Esophagus squamous epithelium (tissue), 5 donors: ENCODE data around the gene ZNF678. TPM values are rescaled to one million over a fixed set of nuclear protein-coding genes. Genes with fewer than 3 reads are reported as not detected.

ENCODE experiments used
- DNase-seq: peaks from one replicate; lab custom pipeline; 2025; lab: John Stamatoyannopoulos, UW
- H3K27ac ChIP-seq, 4 donors: fragments of 200-600 bp; sonication (generic); one replicate each; pipeline ENCODE4 v1.5.1; 2016 to 2019; ENCODE audit warnings: mild to moderate bottlenecking in 1 of 4
- H3K27me3 ChIP-seq, 4 donors: fragments of 200-600 bp; sonication (generic); 1 replicate in 3 of 4; 2 replicates in 1 of 4; pipeline versions ENCODE4 v1.5.1 to v1.6.0; 2017 to 2021; ENCODE audit warnings: antibody characterized with exemption in 1 of 4
- H3K36me3 ChIP-seq, 3 donors: fragments of 200-600 bp; sonication (generic); one replicate each; pipeline ENCODE4 v1.5.1; 2016 to 2019
- H3K4me1 ChIP-seq, 3 donors: fragments of 200-600 bp; sonication (generic); one replicate each; pipeline ENCODE4 v1.5.1; 2017 to 2019
- H3K4me3 ChIP-seq, 4 donors: fragments of 200-600 bp; sonication (generic); 1 replicate in 3 of 4; 2 replicates in 1 of 4; pipeline ENCODE4 v1.5.1; 2016 to 2019; ENCODE audit warnings: mild to moderate bottlenecking in 2 of 4, moderate library complexity in 1 of 4
- H3K9me3 ChIP-seq, 3 donors: fragments of 200-600 bp; sonication (generic); one replicate each; pipeline ENCODE4 v1.5.1; 2016 to 2019
- POLR2A ChIP-seq, 4 donors: fragments of 450-650 bp; IDR thresholded peaks; one replicate each; pipeline ENCODE4 v1.6.1; 2017; ENCODE audit warnings: antibody characterized with exemption in 4 of 4, mild to moderate bottlenecking in 4 of 4, moderate library complexity in 3 of 4
- WGBS, 2 donors: methylation state at CpG; one replicate each; pipeline ENCODE4 v1.1.5; 2018; 5-methylcytosine and 5-hydroxymethylcytosine counted together
- intact Hi-C: fragments of 100-400 bp; cut with DNase I; formaldehyde crosslinking; loops from one replicate; pipeline ENCODE4 v1.15.0; 2022
- total RNA-seq, 4 donors: library from RNA; depleted of rRNA; stranded (reverse); fragments of >200 nt; gene quantifications; one replicate each; pipeline ENCODE4 v1.1.0, GENCODE V29; 2016
- TF ChIP-seq, protein P1 (sequence below), 6 experiments: fragments of 450-650 bp in 4 of 6; fragments of 200-600 bp in 2 of 6; sonication (generic) in 2 of 6; IDR thresholded peaks; one replicate each; pipeline ENCODE4 v1.5.1; 2016 to 2019; ENCODE audit warnings: antibody characterized with exemption in 6 of 6, mild to moderate bottlenecking in 4 of 6, moderate library complexity in 4 of 6
- donor health status: DM: yes; HTN: yes; CAD: no.

The ZNF678 gene
- 1 to 10 TPM; 1.5 to 7.6 (median 3.2) TPM for total RNA-seq

GRCh38 chr1:227563324-227564201 is at the start of gene ZNF678:
TSS of gene ZNF678 (plus strand) at chr1:227563556. CDS start at chr1:227650992, 87,436 bp downstream.
- peaks cover 0 to 34% (median 2%) of the 10 kb centered on the region in 4 donors for H3K27me3 ChIP-seq
- intact Hi-C loops: no loop called here
- H3K4me1 ChIP-seq: peaks cover 0 to 26% (median 6%) of the 10 kb centered on the region in 3 donors
- TF ChIP-seq POLR2A (IDR thresholded peaks at IDR 0.05): peak in 1 of 4 donors; percentile 45
- TF ChIP-seq, protein P1, sequence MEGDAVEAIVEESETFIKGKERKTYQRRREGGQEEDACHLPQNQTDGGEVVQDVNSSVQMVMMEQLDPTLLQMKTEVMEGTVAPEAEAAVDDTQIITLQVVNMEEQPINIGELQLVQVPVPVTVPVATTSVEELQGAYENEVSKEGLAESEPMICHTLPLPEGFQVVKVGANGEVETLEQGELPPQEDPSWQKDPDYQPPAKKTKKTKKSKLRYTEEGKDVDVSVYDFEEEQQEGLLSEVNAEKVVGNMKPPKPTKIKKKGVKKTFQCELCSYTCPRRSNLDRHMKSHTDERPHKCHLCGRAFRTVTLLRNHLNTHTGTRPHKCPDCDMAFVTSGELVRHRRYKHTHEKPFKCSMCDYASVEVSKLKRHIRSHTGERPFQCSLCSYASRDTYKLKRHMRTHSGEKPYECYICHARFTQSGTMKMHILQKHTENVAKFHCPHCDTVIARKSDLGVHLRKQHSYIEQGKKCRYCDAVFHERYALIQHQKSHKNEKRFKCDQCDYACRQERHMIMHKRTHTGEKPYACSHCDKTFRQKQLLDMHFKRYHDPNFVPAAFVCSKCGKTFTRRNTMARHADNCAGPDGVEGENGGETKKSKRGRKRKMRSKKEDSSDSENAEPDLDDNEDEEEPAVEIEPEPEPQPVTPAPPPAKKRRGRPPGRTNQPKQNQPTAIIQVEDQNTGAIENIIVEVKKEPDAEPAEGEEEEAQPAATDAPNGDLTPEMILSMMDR (IDR thresholded peaks at IDR 0.05): peak in 1 of 6 experiments; percentile 15
- H3K36me3 ChIP-seq: no peaks in the 10 kb centered on the region
- H3K9me3 ChIP-seq: no peaks in the 10 kb centered on the region
- peak; percentile 41 for DNase-seq
- WGBS, 2 donors: 0 to 1% methylated on average over 10 to 15 of the region's 39 CpGs
- H3K4me3 ChIP-seq: peak within 1 kb of the TSS; percentile 55 to 73 (median 70)
- peak within 1 kb of the TSS; percentile 86 to 92 (median 88) for H3K27ac ChIP-seq

- Histone ChIP-seq H3K36me3 (no peaks in the 10 kb centered on the region), H3K4me1 (no peaks in the 10 kb centered on the region), H3K9me3 (no peaks in the 10 kb centered on the region), H3K4me3 (no peak overlapping the region), H3K27me3 (no peaks in the 10 kb centered on the region), H3K27ac (no peak overlapping the region)
- 76 to 83% methylated on average over 4 of the region's 4 CpGs for WGBS, 2 donors
- intact Hi-C loops: no loop called here
- DNase-seq: no peak
- TF ChIP-seq, protein P1 (IDR thresholded peaks at IDR 0.05): no peak
- TF ChIP-seq POLR2A (IDR thresholded peaks at IDR 0.05): no peak
These were observed 44.5 kb upstream of the ZNF678 start for GRCh38 chr1:227518876-227519275.

DNA sequence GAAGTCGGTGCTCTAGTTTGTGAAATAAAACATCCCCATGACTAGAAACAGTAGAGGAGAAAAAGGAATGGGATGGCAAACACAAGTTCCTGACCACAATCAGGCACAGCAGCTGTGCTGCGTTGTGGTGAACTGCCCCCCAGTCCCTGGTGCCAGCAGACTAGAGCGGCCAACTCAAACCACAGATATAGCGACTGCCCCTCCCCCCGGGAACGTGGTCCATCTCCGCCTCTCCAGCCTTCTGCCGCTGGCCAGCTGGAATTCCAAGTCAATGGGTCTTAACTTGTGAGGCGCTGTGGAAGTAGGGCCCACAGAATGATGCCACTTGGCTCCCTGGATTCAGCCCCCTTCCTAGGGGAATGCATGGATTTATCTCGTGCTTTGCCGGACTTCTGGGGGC is 41.6 kb upstream of the ZNF678 start:
- Histone ChIP-seq H3K36me3 (no peaks in the 10 kb centered on the region), H3K27ac (no peak overlapping the region), H3K9me3 (peaks cover 0 to 9% (median 8%) of the 10 kb centered on the region in 3 donors), H3K4me3 (no peak overlapping the region), H3K27me3 (no peaks in the 10 kb centered on the region), H3K4me1 (no peaks in the 10 kb centered on the region)
- 71 to 82% methylated on average over 7 to 9 of the region's 11 CpGs for WGBS, 2 donors
- TF ChIP-seq, protein P1 (IDR thresholded peaks at IDR 0.05): no peak
- TF ChIP-seq POLR2A (IDR thresholded peaks at IDR 0.05): no peak
- DNase-seq: no peak
- intact Hi-C loops: no loop called here

DNA sequence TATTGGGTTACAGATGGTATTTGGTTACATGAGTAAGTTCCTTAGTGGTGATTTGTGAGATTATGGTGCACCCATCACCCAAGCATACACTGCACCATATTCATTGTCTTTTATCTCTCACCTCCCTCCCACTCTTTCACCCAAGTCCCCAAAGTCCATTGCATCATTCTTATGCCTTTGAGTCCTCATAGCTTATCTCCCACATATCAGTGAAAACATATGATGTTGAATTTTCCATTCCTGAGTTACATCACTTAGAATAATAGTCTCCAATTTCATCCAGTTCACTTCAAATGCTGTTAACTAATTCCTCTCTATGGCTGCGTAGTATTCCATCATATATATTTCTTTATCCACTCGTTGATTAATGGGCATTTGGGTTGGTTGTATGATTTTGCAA is 36.8 kb upstream of the ZNF678 start:
- no peaks in the 10 kb centered on the region for H3K4me1 ChIP-seq
- no peak for DNase-seq
- no peak overlapping the region for H3K4me3 ChIP-seq
- no peaks in the 10 kb centered on the region for H3K36me3 ChIP-seq
- TF ChIP-seq, protein P1 (IDR thresholded peaks at IDR 0.05): no peak
- TF ChIP-seq POLR2A (IDR thresholded peaks at IDR 0.05): no peak
- no peaks in the 10 kb centered on the region for H3K27me3 ChIP-seq
- intact Hi-C loops: no loop called here
- H3K27ac ChIP-seq: no peak overlapping the region
- WGBS, 2 donors: 86 to 94% methylated on average over 2 of the region's 2 CpGs
- peaks cover 0 to 56% (median 44%) of the 10 kb centered on the region in 3 donors for H3K9me3 ChIP-seq

- Histone ChIP-seq H3K9me3 (peaks cover 0 to 61% (median 51%) of the 10 kb centered on the region in 3 donors), H3K4me3 (peak overlapping the region in 1 of 4 donors; percentile 15), H3K36me3 (no peaks in the 10 kb centered on the region), H3K27ac (peak overlapping the region in 3 of 4 donors; percentile 48 to 55 (median 48)), H3K4me1 (peaks cover 0 to 13% (median 0%) of the 10 kb centered on the region in 3 donors), H3K27me3 (no peaks in the 10 kb centered on the region)
- intact Hi-C loops: no loop called here
- TF ChIP-seq, protein P1 (IDR thresholded peaks at IDR 0.05): no peak
- no peak for TF ChIP-seq POLR2A (IDR thresholded peaks at IDR 0.05)
- no peak for DNase-seq
- 57 to 100% methylated on average over 1 of the region's 3 CpGs for WGBS, 2 donors
These were observed 31.2 kb upstream of the ZNF678 start for GRCh38 chr1:227532019-227532619.
